Neural cell (in vitro differentiated cells): ENCODE measurements around the gene TCIRG1.

Experiments
- EP300 ChIP-seq: fragments of 450-650 bp; conservative IDR thresholded peaks from 2 replicates; pipeline ENCODE4 v1.6.1; 2014; ENCODE audit warnings: antibody characterized with exemption, mild to moderate bottlenecking, moderate library complexity; ENCODE audit not compliant: poor library complexity, severe bottlenecking
- POLR2AphosphoS5 ChIP-seq: IDR thresholded peaks from 2 replicates; pipeline ENCODE4 v1.6.1; 2012
- SMC3 ChIP-seq: fragments of 450-650 bp; conservative IDR thresholded peaks from 2 replicates; pipeline ENCODE4 v1.6.1; 2014; ENCODE audit warnings: antibody characterized with exemption, mild to moderate bottlenecking, moderate library complexity; ENCODE audit not compliant: poor library complexity
- TAF1 ChIP-seq: IDR thresholded peaks from 2 replicates; pipeline ENCODE4 v1.6.1; 2012; ENCODE audit warnings: low read depth
- TF ChIP-seq, protein P1 (sequence below): fragments of 450-650 bp; IDR thresholded peaks from 2 replicates; pipeline ENCODE4 v1.5.1; 2014; ENCODE audit warnings: antibody characterized with exemption, mild to moderate bottlenecking, moderate library complexity; ENCODE audit not compliant: poor library complexity, severe bottlenecking
- TF ChIP-seq, protein P2 (sequence below): IDR thresholded peaks from 2 replicates; pipeline ENCODE4 v1.6.1; 2012; ENCODE audit warnings: borderline replicate concordance

DNA sequence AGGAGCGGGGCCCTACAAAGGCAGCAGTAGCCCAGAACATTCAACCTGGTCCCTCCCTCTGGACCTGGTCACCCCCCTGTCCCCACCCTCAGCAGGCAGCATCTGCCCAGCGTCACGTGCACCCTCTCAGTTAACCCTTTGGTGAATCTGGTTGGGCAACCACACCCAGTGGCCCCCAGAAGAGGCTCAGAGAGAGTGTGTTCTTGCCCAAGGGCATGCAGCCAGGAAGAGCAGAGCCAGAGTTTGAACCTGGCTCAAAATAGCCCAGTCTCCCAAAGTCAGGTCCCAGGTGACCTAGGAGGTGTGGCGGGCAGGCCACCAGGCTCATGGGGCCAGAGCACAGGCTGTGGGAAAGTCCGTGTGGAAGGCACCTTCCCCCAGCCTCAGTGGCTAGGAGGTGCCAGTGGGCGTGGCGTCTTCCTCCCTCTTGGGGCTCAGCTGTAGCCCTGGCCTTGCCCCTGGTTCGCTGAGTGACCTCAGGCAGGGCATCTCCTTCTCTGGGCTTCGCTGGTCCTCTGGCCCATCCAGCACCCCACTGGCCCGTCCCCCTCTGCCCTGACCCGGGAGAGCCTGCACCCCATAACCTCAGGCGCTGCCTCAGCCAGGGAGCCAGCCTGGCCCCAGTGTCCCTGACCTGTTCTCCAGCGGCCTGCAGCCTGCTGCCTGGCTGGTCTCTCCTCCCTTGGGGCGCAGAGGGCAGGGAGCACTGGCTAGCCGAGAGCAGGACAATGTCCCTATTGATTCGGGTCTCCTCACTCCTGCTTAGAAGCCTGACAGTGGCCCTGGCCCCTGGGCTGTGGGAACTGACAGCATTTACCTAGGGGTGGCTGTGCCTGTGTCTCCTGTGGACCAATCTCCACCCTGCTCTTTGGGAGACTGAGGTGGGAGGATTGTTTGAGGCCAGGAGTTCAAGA, 21.7 kb upstream of the TCIRG1 start:
- TF ChIP-seq, protein P1, sequence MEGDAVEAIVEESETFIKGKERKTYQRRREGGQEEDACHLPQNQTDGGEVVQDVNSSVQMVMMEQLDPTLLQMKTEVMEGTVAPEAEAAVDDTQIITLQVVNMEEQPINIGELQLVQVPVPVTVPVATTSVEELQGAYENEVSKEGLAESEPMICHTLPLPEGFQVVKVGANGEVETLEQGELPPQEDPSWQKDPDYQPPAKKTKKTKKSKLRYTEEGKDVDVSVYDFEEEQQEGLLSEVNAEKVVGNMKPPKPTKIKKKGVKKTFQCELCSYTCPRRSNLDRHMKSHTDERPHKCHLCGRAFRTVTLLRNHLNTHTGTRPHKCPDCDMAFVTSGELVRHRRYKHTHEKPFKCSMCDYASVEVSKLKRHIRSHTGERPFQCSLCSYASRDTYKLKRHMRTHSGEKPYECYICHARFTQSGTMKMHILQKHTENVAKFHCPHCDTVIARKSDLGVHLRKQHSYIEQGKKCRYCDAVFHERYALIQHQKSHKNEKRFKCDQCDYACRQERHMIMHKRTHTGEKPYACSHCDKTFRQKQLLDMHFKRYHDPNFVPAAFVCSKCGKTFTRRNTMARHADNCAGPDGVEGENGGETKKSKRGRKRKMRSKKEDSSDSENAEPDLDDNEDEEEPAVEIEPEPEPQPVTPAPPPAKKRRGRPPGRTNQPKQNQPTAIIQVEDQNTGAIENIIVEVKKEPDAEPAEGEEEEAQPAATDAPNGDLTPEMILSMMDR, result no peak
- TF ChIP-seq SMC3, result no peak
- TF ChIP-seq POLR2AphosphoS5, result no peak
- TF ChIP-seq EP300, result no peak
- TF ChIP-seq, protein P2, sequence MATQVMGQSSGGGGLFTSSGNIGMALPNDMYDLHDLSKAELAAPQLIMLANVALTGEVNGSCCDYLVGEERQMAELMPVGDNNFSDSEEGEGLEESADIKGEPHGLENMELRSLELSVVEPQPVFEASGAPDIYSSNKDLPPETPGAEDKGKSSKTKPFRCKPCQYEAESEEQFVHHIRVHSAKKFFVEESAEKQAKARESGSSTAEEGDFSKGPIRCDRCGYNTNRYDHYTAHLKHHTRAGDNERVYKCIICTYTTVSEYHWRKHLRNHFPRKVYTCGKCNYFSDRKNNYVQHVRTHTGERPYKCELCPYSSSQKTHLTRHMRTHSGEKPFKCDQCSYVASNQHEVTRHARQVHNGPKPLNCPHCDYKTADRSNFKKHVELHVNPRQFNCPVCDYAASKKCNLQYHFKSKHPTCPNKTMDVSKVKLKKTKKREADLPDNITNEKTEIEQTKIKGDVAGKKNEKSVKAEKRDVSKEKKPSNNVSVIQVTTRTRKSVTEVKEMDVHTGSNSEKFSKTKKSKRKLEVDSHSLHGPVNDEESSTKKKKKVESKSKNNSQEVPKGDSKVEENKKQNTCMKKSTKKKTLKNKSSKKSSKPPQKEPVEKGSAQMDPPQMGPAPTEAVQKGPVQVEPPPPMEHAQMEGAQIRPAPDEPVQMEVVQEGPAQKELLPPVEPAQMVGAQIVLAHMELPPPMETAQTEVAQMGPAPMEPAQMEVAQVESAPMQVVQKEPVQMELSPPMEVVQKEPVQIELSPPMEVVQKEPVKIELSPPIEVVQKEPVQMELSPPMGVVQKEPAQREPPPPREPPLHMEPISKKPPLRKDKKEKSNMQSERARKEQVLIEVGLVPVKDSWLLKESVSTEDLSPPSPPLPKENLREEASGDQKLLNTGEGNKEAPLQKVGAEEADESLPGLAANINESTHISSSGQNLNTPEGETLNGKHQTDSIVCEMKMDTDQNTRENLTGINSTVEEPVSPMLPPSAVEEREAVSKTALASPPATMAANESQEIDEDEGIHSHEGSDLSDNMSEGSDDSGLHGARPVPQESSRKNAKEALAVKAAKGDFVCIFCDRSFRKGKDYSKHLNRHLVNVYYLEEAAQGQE, result no peak
- TF ChIP-seq TAF1, result no peak
